Measurements from ENCODE around the gene ENDOD1. TPM values are rescaled to one million over a fixed set of nuclear protein-coding genes. Genes with fewer than 3 reads are reported as not detected.

The ENDOD1 gene
- total RNA-seq, 1 experiment from 2014 or later, result 0.87 TPM

- no peak for TF ChIP-seq CTCF (conservative IDR thresholded peaks at IDR 0.05)
- no peak overlapping the region for H4K91ac ChIP-seq (ENCODE audit: insufficient read length, low read depth, low read length)
- H2BK15ac ChIP-seq (ENCODE audit: low read depth, low read length), result no peak overlapping the region
- H4K20me1 ChIP-seq (ENCODE audit: control insufficient read depth, insufficient read depth, insufficient read length), result no peaks in the 10 kb centered on the region
- H3K14ac ChIP-seq (ENCODE audit: insufficient read depth, low read length), result no peak overlapping the region
- no peak overlapping the region for H2BK5ac ChIP-seq (ENCODE audit: insufficient read length, low read length)
- H2AK5ac ChIP-seq (ENCODE audit: insufficient read length, low read length), result no peak overlapping the region
- H3T11ph ChIP-seq (ENCODE audit: low read length), result no peak overlapping the region
- Mint-ChIP-seq H3K27me3 (ENCODE audit: low read depth) (peaks cover 9% of the 10 kb centered on the region), H3K4me3 (no peak overlapping the region), H3K4me1 (peaks cover 8 to 9% of the 10 kb centered on the region in 2 experiments), H3K36me3 (ENCODE audit: insufficient read depth in 1 of 3, low read depth in 3 of 3) (no peaks in the 10 kb centered on the region; a peak in 1 of 7 replicates), H3K27ac (no peak overlapping the region), H3K9me3 (no peaks in the 10 kb centered on the region)
- no peaks in the 10 kb centered on the region for H3K23me2 ChIP-seq (ENCODE audit: insufficient read length, low read depth, low read length, poor library complexity, severe bottlenecking)
- H4K8ac ChIP-seq (replicated peaks; ENCODE audit: insufficient read length, low read depth, low read length), result no peak overlapping the region
- DNase-seq, result no peak
- WGBS (ENCODE audit: extremely low coverage, insufficient read length, low lambda C conversion rate), result no CpG with 5 or more reads among the region's 2 CpGs
- no peak overlapping the region for H3K4me2 ChIP-seq (ENCODE audit: insufficient read depth, insufficient read length, low read length)
- H3K23ac ChIP-seq (ENCODE audit: insufficient read length, low read depth, low read length), result no peak overlapping the region
- no peak overlapping the region for H3K9ac ChIP-seq (ENCODE audit: extremely low read depth, insufficient read length, low read length)
- H2BK12ac ChIP-seq (ENCODE audit: insufficient read length, low read depth, low read length), result no peak overlapping the region
- no peaks in the 10 kb centered on the region for H3K4me1 ChIP-seq (ENCODE audit: insufficient read depth, low read length)
- H3K18ac ChIP-seq (ENCODE audit: insufficient read length, low read depth, low read length), result no peak overlapping the region
- no peak overlapping the region for H2BK20ac ChIP-seq (ENCODE audit: low read depth, low read length, poor library complexity, severe bottlenecking)
- H3K79me1 ChIP-seq (ENCODE audit: insufficient read depth, low read depth, low read length, poor library complexity, severe bottlenecking), result no peaks in the 10 kb centered on the region
- no peaks in the 10 kb centered on the region for H3K27me3 ChIP-seq (ENCODE audit: insufficient read depth, low read length)
- no peaks in the 10 kb centered on the region for H3K9me3 ChIP-seq (ENCODE audit: control insufficient read depth, low read depth, low read length)
- H3K56ac ChIP-seq (ENCODE audit: insufficient read length, low read depth, low read length), result no peak overlapping the region
- H2AFZ ChIP-seq (ENCODE audit: low read length), result no peak overlapping the region
- H4K5ac ChIP-seq (ENCODE audit: insufficient read length, low read depth, low read length), result no peak overlapping the region
- H2BK120ac ChIP-seq (ENCODE audit: low read depth, low read length, poor library complexity, severe bottlenecking), result no peak overlapping the region
- H3K4ac ChIP-seq (ENCODE audit: low read depth, low read length), result no peak overlapping the region
- no peak overlapping the region for H3K27ac ChIP-seq (ENCODE audit: insufficient read length, low read depth, low read length)
- no peaks in the 10 kb centered on the region for H3K79me2 ChIP-seq (ENCODE audit: insufficient read depth, low read length)
These were observed 13.1 kb downstream of the ENDOD1 start for GRCh38 chr11:95102733-95103132.

All from H9 (cell line).